Kidney tubule cell (primary cell): ENCODE data around the gene SFN.

Source experiments
- DNase-seq: peaks from one replicate; pipeline ENCODE4 v3.0.0-alpha.2; 2018; ENCODE audit warnings: low spot score

Gene SFN

DNA sequence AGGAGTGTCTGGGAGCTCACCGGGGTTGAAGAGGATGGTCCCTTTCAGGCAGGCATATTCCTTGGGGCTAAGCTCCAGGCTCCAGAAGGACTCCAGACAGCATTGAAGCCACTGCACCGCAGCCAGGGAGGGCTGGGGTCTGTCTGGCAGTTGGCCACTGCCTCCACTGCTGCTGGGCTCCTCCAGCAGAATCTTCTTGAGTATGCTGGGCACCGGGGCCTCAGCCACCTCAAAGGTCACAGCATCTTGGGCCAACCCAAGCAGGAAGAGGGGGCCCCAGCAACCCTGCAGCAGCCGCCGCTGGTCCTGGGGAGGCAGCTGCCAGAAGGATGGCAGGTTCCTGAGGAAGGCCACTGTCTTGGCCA is 50.4 kb downstream of the SFN start:
- DNase-seq, result no peak
